ENCODE results near the gene ADGRF1. TPM values are rescaled to one million over a fixed set of nuclear protein-coding genes. Genes with fewer than 3 reads are reported as not detected.

ADGRF1 gene
- total and polyA plus RNA-seq, 2 donors (not counting 3 experiments of a cell fraction or from before 2014, with no cell fraction given): not detected

DNA sequence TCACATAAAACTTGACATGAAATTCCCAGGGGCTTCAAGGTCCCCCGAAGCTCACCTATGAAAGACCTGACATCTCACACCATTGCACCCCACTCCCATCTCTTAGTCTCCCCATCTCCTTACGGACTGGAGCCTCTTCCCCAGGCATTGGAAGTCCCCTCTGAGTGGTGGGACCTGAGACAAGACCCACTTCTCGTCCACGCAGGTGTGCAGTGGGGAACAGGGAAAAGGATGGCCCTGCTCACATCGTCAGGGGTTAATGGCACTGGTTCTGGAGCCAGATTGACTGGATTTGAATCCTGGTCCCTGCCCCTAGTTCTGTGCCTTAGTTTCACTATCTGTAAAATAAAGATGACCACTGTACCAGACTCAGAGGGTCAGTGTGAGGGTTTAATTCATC lies 15.5 kb downstream of the ADGRF1 start:
- intact Hi-C loops (cut with micrococcal nuclease): no loop called here
- no peak overlapping the region for H3K4me3 ChIP-seq (replicated peaks in 1 of 3; ENCODE audit: insufficient read depth in 1 of 3, low read depth in 1 of 3, low read length in 3 of 3)
- no peak overlapping the region for H3K27ac ChIP-seq (ENCODE audit: insufficient read depth, low read depth, low read length)
- no peaks in the 10 kb centered on the region for H3K9me3 ChIP-seq (replicated peaks; ENCODE audit: control insufficient read depth, insufficient read depth, low read length)
- H3K36me3 ChIP-seq (ENCODE audit: control insufficient read depth in 2 of 2, extremely low read depth in 1 of 2, insufficient read depth in 2 of 2, low read length in 2 of 2): no peaks in the 10 kb centered on the region
- H3K9me1 ChIP-seq (replicated peaks; ENCODE audit: control insufficient read depth, extremely low read depth, insufficient read depth, low read length): no peaks in the 10 kb centered on the region
- dilution Hi-C loops (cut with MboI; ENCODE audit: extremely low pct_ligation_motif_present, low sequenced_read_pairs): no loop called here
- no peaks in the 10 kb centered on the region for H3K79me2 ChIP-seq (ENCODE audit: control insufficient read depth, insufficient read depth, low read length)
- FAIRE-seq: no peak
- H2AFZ ChIP-seq (ENCODE audit: low read depth, low read length): no peak overlapping the region
- H3K4me2 ChIP-seq (ENCODE audit: insufficient read depth, low read length): no peak overlapping the region
- no peaks in the 10 kb centered on the region for H3K4me1 ChIP-seq (ENCODE audit: control insufficient read depth, extremely low read depth, insufficient read depth, low read length)
- H3K27me3 ChIP-seq (ENCODE audit: control insufficient read depth in 2 of 2, insufficient read depth in 2 of 2, low read length in 2 of 2): peaks cover 0 to 10% of the 10 kb centered on the region in 2 experiments
- H4K20me1 ChIP-seq (replicated peaks; ENCODE audit: control insufficient read depth, extremely low read depth, insufficient read depth, low read length): no peaks in the 10 kb centered on the region
- ChIA-PET POLR2A (no interaction called here), CTCF (interaction anchor here (1.7 kb wide), 1 partner anchor 8 kb away, joined by 4 read pairs; no protein-coding TSS in a partner anchor)
- BruUV-seq (replicated peaks): no TSS peak
- DNase-seq (ENCODE audit: low read depth, low spot score): no peak
- no peak overlapping the region for H3K9ac ChIP-seq (replicated peaks; ENCODE audit: extremely low read depth, insufficient read depth, low read length)
- TF ChIP-seq POLR2A (IDR thresholded peaks at IDR 0.05; ENCODE audit: low read depth, low read length) (no peak), EZH2 (IDR thresholded peaks at IDR 0.05; ENCODE audit: borderline replicate concordance, low read depth, low read length, severe bottlenecking) (no peak), MYC (IDR thresholded peaks at IDR 0.05; ENCODE audit: low read depth, low read length) (no peak), FOS (IDR thresholded peaks at IDR 0.05; ENCODE audit: borderline replicate concordance, insufficient read depth, low read length) (no peak), POLR2AphosphoS5 (IDR thresholded peaks at IDR 0.05; ENCODE audit: insufficient read depth, low read depth, low read length) (no peak), JUN (IDR thresholded peaks at IDR 0.05; ENCODE audit: borderline replicate concordance, insufficient read depth, insufficient read length, low read depth) (no peak), GATA2 (IDR thresholded peaks at IDR 0.05; ENCODE audit: insufficient read depth, insufficient read length, low read depth, low read length) (no peak)
- TF ChIP-seq, protein P1, sequence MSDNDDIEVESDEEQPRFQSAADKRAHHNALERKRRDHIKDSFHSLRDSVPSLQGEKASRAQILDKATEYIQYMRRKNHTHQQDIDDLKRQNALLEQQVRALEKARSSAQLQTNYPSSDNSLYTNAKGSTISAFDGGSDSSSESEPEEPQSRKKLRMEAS (IDR thresholded peaks at IDR 0.05; ENCODE audit: insufficient read depth, insufficient read length): no peak
- TF ChIP-seq, protein P2, sequence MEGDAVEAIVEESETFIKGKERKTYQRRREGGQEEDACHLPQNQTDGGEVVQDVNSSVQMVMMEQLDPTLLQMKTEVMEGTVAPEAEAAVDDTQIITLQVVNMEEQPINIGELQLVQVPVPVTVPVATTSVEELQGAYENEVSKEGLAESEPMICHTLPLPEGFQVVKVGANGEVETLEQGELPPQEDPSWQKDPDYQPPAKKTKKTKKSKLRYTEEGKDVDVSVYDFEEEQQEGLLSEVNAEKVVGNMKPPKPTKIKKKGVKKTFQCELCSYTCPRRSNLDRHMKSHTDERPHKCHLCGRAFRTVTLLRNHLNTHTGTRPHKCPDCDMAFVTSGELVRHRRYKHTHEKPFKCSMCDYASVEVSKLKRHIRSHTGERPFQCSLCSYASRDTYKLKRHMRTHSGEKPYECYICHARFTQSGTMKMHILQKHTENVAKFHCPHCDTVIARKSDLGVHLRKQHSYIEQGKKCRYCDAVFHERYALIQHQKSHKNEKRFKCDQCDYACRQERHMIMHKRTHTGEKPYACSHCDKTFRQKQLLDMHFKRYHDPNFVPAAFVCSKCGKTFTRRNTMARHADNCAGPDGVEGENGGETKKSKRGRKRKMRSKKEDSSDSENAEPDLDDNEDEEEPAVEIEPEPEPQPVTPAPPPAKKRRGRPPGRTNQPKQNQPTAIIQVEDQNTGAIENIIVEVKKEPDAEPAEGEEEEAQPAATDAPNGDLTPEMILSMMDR (IDR thresholded peaks at IDR 0.05; ENCODE audit: extremely low read depth in 1 of 2, insufficient read depth in 1 of 2, low read depth in 1 of 2, low read length in 2 of 2): no peak
